ENCODE data around the gene WSB1.

Gene WSB1

DNA sequence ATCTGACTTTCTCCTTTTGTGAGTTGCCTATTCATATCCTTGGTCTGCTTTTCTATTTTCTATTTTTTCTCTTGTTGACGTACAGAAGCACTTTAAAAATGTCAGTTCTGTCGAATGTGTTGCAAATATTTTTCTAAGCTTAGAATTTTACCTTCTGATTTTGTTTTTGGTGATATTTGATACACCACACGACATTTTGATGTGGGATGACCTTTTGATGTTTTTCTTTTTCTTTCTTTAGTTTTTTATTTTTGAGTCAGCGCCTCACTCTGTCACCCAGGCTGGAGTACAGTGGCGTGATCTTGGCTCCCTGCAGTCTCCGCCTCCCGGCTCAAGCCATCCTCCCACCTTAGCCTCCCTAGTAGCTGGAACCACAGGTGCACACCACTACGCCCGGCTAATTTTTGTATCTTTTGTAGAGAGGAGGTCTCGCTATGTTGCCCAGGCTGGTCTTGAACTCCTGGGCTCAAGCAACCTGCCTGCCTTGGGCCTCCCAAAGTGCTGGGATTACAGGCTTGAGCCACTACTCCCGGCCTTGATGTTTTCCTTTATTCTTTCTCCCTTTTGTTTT, 39.6 kb downstream of the WSB1 start:
- intact Hi-C loops (cut with DNase I; ENCODE audit: low total_unique reads): loop anchor here (2.0 kb wide), 3 partner anchors 39 to 97 kb away; partner anchors contain the start of gene WSB1
- H3K27me3 ChIP-seq: no peaks in the 10 kb centered on the region
- H3K4me3 ChIP-seq: peak overlapping the region; percentile 48 to 62
- peak overlapping the region; percentile 86 to 95 for H3K27ac ChIP-seq
- TF ChIP-seq, protein P1, sequence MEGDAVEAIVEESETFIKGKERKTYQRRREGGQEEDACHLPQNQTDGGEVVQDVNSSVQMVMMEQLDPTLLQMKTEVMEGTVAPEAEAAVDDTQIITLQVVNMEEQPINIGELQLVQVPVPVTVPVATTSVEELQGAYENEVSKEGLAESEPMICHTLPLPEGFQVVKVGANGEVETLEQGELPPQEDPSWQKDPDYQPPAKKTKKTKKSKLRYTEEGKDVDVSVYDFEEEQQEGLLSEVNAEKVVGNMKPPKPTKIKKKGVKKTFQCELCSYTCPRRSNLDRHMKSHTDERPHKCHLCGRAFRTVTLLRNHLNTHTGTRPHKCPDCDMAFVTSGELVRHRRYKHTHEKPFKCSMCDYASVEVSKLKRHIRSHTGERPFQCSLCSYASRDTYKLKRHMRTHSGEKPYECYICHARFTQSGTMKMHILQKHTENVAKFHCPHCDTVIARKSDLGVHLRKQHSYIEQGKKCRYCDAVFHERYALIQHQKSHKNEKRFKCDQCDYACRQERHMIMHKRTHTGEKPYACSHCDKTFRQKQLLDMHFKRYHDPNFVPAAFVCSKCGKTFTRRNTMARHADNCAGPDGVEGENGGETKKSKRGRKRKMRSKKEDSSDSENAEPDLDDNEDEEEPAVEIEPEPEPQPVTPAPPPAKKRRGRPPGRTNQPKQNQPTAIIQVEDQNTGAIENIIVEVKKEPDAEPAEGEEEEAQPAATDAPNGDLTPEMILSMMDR (IDR thresholded peaks at IDR 0.05): no peak
- peaks cover 6 to 24% (median 12%) of the 10 kb centered on the region in 4 donors for H3K4me1 ChIP-seq
- H3K9me3 ChIP-seq: no peaks in the 10 kb centered on the region
- no peaks in the 10 kb centered on the region for H3K36me3 ChIP-seq
- peak in 1 of 2 donors; percentile 77 for DNase-seq

DNA sequence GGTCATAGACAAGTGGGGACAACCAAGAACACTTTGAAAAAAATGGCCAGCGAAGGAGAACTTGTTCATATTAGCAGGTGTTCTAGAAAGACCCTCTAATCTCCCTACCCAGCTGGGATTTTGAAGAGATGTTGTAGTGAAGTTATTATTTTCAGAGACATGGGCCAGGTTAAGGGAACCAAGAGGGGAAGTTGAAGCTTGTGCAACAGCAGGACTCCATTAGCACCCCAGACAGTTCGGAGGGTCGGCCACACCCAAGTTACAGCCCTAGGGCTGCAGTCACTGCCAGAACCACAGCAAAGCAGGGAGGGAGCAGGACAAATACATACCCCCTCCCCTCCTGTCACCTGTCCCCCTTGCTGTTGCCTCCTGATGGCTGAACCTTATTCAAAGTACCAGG, 42.3 kb downstream of the WSB1 start:
- peaks cover 6 to 27% (median 12%) of the 10 kb centered on the region in 4 donors for H3K4me1 ChIP-seq
- intact Hi-C loops (cut with DNase I; ENCODE audit: low total_unique reads): no loop called here
- no peak for DNase-seq
- no peaks in the 10 kb centered on the region for H3K36me3 ChIP-seq
- TF ChIP-seq, protein P1 (IDR thresholded peaks at IDR 0.05): no peak
- H3K27ac ChIP-seq: no peak overlapping the region
- H3K27me3 ChIP-seq: no peaks in the 10 kb centered on the region
- H3K9me3 ChIP-seq: no peaks in the 10 kb centered on the region
- H3K4me3 ChIP-seq: no peak overlapping the region

DNA sequence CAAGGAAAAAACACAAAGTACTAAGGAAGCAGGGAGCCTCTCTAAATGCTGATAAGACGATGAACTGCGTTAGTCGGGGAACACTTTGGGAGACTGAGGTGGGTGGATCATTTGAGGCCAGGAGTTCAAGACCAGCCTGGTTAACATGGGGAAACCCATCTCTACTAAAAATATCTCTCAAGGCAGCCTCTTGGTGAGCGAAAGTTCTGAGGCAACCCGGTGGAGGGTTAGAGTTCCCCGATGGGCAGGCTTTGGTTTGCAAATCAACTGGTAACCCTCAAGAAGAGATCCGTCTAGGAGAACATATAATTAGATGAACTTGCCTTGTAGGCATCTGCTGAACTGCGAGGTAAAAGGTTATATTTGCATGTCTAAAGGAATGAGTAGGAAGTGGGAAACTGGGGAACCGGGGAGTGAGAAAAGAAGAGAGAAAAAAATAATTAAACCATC, 44.6 kb downstream of the WSB1 start:
- Histone ChIP-seq H3K9me3 (no peaks in the 10 kb centered on the region), H3K4me3 (no peak overlapping the region), H3K27ac (no peak overlapping the region), H3K4me1 (peaks cover 0 to 18% (median 3%) of the 10 kb centered on the region in 4 donors), H3K36me3 (no peaks in the 10 kb centered on the region), H3K27me3 (no peaks in the 10 kb centered on the region)
- TF ChIP-seq, protein P1 (IDR thresholded peaks at IDR 0.05): no peak
- DNase-seq: peak in 1 of 2 donors; percentile 21
- intact Hi-C loops (cut with DNase I; ENCODE audit: low total_unique reads): no loop called here

GRCh38 chr17:27339198-27339835, 45.4 kb downstream of the WSB1 start:
- Histone ChIP-seq H3K36me3 (no peaks in the 10 kb centered on the region), H3K4me3 (no peak overlapping the region), H3K4me1 (peaks cover 0 to 14% (median 1%) of the 10 kb centered on the region in 4 donors), H3K9me3 (no peaks in the 10 kb centered on the region), H3K27me3 (no peaks in the 10 kb centered on the region), H3K27ac (no peak overlapping the region)
- DNase-seq: no peak
- TF ChIP-seq, protein P1 (IDR thresholded peaks at IDR 0.05): no peak
- intact Hi-C loops (cut with DNase I; ENCODE audit: low total_unique reads): no loop called here

- no peak overlapping the region for H3K27ac ChIP-seq
- intact Hi-C loops (cut with DNase I; ENCODE audit: low total_unique reads): no loop called here
- no peak overlapping the region for H3K4me3 ChIP-seq
- no peaks in the 10 kb centered on the region for H3K27me3 ChIP-seq
- TF ChIP-seq, protein P1 (IDR thresholded peaks at IDR 0.05): no peak
- DNase-seq: peak in 1 of 2 donors; percentile 33
- peaks cover 0 to 8% (median 1%) of the 10 kb centered on the region in 4 donors for H3K4me1 ChIP-seq
- H3K9me3 ChIP-seq: no peaks in the 10 kb centered on the region
- H3K36me3 ChIP-seq: no peaks in the 10 kb centered on the region
Measured at GRCh38 chr17:27339836-27340550, 46.1 kb downstream of the WSB1 start.

All from tibial artery (tissue), 4 donors.